NCI-H187 treated with DMSO at 0.1 percent for 48 hours (cell line): ENCODE measurements around the gene GLDC.
"Not testable (repeated sequence)": the region's sequence is repeated elsewhere in the genome, so short reads cannot be mapped to it uniquely, and the experiment has no call there.

Experiments
- DNase-seq: peaks from one replicate; lab custom pipeline; 2025; lab: John Stamatoyannopoulos, UW

The GLDC gene

GRCh38 chr9:6664204-6664680, 18.7 kb upstream of the GLDC start:
- DNase-seq = no peak

- no peak for DNase-seq
These were observed 15.0 kb upstream of the GLDC start for GRCh38 chr9:6660512-6660911.

- DNase-seq = no peak
These were observed 13.3 kb upstream of the GLDC start for GRCh38 chr9:6658628-6659353.

GRCh38 chr9:6656614-6657300, 11.2 kb upstream of the GLDC start:
- no peak for DNase-seq

- no peak for DNase-seq
These were observed 9.5 kb upstream of the GLDC start for GRCh38 chr9:6655036-6655435.

GRCh38 chr9:6646293-6646636, 736 bp upstream of the GLDC start:
- DNase-seq = no peak

- not testable (repeated sequence) for DNase-seq
These were observed 499 bp downstream of the GLDC start for GRCh38 chr9:6645105-6645354.

GRCh38 chr9:6644346-6645104, 1.0 kb downstream of the GLDC start:
- DNase-seq = no peak

- DNase-seq = no peak
These were observed 3.6 kb downstream of the GLDC start for GRCh38 chr9:6641961-6642360.

GRCh38 chr9:6641561-6641960, 4.0 kb downstream of the GLDC start:
- no peak for DNase-seq

- no peak for DNase-seq
These were observed 4.5 kb downstream of the GLDC start for GRCh38 chr9:6641056-6641455.

- DNase-seq = no peak
These were observed 5.1 kb downstream of the GLDC start for GRCh38 chr9:6640268-6641051.

GRCh38 chr9:6639622-6640021, 5.9 kb downstream of the GLDC start:
- no peak for DNase-seq

GRCh38 chr9:6634444-6634843, 11.1 kb downstream of the GLDC start:
- DNase-seq = no peak

- no peak for DNase-seq
These were observed 12.2 kb downstream of the GLDC start for GRCh38 chr9:6633378-6633777.

- no peak for DNase-seq
These were observed 12.9 kb downstream of the GLDC start for GRCh38 chr9:6632516-6633183.

- DNase-seq = no peak
These were observed 14.4 kb downstream of the GLDC start for GRCh38 chr9:6631207-6631512.

- DNase-seq = no peak
These were observed 14.9 kb downstream of the GLDC start for GRCh38 chr9:6630502-6631206.

- no peak for DNase-seq
These were observed 16.8 kb downstream of the GLDC start for GRCh38 chr9:6628704-6629103.

- DNase-seq = no peak
These were observed 20.2 kb downstream of the GLDC start for GRCh38 chr9:6625363-6625762.

- DNase-seq = not testable (repeated sequence)
These were observed 22.7 kb downstream of the GLDC start for GRCh38 chr9:6622784-6623183.
